Stimulated activated CD8-positive, alpha-beta memory T cell treated with anti-CD3 and anti-CD28 coated beads, Interleukin-7, amount 100 ng/mL, for 1 hour (primary cell): ENCODE measurements around the gene DHX35.

ENCODE experiments used
- DNase-seq, 2 donors: peaks; one replicate each; pipeline ENCODE4 v3.0.0-alpha.2; 2020; ENCODE audit warnings: low read depth in 2 of 2

DHX35 gene

DNA sequence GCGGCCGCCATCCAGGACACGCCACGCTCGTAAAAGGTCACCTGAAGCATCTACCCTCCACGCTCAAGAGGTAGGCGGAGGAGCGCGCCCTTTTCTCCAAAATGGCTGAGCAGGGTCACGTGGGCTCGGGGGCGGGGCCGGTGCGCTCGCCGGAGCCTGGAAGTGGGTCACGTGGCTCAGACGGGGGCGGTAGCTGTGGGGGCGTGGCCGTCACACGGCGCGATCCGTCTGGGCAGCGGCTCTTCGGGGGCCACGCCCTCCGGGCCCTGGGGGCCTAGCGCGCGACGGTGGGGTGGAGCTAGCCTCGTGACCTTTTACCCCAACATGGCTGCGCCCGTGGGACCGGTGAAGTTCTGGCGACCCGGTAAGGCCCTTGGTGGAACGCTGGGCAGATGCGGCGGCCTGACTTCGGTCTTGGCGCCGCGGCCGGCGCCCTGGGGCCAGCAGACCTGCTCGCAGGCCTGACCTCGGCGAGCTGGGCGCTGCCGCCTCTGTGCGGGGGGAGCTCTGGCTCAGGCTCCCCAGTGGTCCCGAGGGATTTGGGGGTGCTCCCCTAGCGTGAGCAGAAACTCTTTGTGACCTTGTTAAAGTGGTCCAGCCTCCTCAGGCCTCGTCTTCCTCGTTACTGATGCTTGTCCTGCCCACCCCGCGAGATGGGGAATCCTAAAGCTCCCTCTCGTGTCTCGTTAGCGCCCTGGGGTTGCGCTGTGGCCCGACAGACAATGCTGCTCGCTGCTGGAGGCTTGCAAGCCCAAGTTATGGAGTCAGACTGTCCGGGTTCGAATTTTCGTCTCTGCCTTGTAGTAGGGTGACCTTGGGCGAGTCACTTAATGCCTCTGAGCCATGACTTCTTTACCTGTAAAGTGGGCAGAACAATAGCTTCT is at the start of gene DHX35:
Gene DHX35 (plus strand): TSS at position 301 of the 884 bp plus-strand sequence. CDS start 24 bp downstream, at position 325.
- DNase-seq, result peak; percentile 96 to 98

GRCh38 chr20:38915355-38915754 is 46.8 kb upstream of the DHX35 start:
- no peak for DNase-seq

DNA sequence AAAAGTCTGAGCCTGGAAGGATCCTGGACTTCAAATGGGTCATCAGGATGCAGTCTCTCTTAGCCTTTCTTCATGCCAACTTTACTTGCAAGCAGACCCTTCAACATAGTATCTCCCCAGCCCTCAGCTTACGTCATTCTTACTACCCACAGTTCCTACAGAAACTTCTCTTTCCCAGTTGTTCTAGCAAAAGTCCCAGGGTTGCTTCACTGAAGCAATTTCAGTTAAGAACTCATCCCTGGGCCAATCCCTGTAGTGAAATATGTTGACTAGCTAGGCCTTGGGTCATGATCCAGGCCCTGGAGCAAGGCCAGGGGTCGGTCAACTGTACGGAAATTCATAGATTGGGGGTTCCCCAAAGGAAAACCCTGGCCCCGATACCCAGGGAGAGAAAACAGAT is 44.5 kb upstream of the DHX35 start:
- DNase-seq, result no peak

DNA sequence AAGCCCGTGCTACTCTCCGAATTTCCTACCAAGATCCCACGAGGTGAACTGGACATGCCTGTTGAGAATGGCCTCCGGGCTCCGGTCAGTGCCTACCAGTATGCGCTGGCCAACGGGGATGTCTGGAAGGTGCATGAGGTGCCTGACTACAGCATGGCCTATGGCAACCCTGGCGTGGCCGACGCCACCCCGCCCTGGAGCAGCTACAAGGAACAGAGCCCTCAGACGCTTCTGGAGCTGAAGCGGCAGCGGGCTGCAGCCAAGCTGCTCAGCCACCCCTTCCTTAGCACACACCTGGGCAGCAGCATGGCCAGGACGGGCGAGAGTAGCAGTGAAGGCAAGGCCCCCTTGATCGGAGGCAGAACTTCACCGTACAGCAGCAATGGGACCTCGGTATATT is 44.0 kb upstream of the DHX35 start:
- no peak for DNase-seq

GRCh38 chr20:38919683-38920082 is 42.5 kb upstream of the DHX35 start:
- no peak for DNase-seq

- no peak for DNase-seq
These were observed 41.7 kb upstream of the DHX35 start for GRCh38 chr20:38920411-38920810.

DNA sequence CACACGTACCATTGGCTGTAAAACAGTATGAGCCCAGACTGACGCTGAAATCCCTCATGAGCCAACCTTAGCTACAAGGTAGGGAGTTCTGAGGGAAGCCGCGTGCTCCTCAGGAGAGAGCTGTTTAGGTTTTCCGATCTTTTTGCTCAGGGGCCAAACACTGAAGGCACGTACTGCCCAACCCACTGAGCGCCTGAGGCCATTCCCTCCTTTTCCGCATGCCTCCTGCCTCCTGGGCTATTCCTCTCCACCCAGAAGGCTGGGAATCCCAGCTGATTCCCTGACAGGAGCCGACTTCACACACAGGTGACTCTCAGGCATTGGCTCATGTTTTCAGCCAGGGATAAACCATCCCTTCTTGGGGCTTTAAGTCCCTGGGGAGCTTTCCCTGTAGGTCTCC is 41.3 kb upstream of the DHX35 start:
- no peak for DNase-seq

GRCh38 chr20:38924718-38925117 is 37.4 kb upstream of the DHX35 start:
- no peak for DNase-seq

DNA sequence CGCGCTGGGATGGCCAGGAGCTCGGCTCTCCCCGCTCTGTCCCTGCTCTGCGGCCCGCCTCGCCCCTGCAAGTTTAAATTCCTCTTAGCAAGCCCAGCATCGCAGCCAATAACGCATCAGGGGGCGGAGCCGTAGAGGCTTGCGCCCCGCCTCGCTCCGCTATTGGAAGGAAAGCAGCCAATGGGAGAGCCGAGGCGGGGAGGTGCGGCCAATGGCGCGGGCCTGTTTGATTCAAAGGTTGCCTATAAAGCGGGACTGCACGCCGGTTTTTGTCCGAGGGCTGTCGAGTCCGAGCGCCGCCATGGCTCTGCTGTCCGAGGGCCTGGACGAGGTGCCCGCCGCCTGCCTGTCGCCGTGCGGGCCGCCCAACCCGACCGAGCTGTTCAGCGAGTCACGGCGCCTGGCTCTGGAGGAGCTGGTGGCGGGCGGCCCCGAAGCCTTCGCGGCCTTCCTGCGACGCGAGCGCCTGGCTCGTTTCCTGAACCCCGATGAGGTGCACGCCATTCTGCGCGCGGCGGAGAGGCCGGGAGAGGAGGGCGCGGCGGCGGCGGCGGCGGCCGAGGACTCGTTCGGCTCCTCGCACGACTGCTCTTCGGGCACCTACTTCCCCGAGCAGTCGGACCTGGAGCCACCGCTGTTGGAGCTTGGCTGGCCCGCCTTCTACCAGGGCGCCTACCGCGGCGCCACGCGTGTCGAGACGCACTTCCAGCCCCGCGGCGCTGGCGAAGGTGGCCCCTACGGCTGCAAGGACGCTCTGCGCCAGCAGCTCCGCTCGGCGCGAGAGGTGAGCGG is 35.8 kb upstream of the DHX35 start, which contains the start of gene FAM83D:
Gene FAM83D (plus strand): TSS at position 276 of the 792 bp plus-strand sequence. CDS start 26 bp downstream, at position 302.
- DNase-seq, result peak; percentile 78 to 79

DNA sequence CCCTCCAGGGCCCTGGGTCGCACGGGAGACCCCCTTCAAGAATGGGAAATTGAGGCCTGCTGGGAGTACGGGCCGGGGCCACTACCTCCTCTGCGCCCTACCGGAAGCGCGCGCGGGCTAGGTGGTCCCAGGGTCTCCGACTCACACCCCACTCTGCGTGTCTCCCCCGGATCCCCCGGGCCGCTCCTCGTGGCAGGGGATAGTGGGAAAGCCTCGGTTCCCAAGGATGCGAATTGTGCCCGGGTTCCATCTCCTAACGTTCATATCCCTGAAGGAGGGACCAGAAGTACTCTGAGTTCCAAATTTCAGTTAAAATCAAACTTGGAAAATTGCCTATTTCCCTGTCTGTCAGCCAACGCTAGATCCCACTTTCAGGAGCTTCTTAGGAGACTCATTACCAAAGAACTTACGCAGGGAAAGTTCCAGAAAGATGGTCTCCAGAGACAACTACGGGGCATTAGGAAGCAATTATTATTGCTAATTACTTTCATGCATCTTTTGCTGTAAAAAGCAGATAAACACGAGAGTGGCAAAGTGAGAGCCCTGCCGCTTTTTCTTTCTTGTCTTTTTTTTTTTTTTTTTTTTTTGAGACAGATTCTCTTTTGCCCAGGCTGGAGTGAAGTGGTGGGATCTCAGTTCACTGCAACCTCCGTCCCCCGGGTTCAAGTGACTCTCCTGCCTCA is 35.1 kb upstream of the DHX35 start:
- no peak for DNase-seq

DNA sequence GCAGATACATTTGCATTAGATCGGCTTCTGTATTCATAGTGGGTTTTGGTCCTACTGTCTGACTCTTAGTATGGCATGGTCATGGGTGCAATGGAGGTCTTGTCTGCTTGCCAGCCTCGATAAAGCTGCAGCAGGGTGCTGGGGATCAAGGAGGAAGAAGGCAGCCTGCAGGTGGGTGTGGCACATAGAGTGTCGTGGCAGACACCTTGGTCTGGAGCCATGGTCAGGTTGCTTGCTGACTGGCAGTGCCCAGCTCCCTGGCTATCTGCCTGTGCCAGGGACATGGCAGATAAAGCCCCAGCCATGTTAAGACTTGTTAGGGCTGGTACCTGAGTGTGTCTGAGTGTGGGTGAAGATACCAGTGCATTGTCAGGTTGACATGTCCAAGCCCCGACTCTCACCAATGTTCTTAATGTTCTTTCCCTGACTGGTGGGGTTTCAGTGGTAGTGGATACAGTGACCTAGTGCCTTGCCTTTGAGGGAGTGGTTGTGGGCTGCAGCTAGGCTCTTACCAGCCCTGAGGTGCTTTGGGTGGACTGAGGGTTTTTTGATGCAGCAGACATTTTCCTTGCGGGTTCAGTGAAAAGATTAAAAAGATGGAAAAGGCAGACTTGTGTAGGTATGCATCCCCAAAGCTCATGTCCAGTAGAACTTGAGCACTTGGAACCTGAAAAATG is 34.1 kb upstream of the DHX35 start:
- DNase-seq, result no peak

DNA sequence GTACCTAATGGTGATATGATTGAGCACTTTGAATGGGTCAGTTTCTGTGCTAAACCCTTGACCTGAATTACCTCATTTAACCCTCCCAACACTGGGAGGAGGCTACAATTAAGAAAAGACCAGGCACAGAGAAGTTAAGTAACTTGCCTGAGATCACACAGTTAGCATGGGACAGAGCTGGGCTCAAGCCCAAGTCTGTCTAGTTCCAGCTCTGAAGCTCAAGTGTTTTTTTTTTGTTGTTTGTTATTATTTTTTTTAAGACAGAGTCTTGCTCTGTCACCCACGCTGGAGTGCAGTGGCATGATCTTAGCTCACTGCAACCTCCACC is 31.9 kb upstream of the DHX35 start:
- no peak for DNase-seq

GRCh38 chr20:38931984-38932383 is 30.2 kb upstream of the DHX35 start:
- DNase-seq, result no peak

DNA sequence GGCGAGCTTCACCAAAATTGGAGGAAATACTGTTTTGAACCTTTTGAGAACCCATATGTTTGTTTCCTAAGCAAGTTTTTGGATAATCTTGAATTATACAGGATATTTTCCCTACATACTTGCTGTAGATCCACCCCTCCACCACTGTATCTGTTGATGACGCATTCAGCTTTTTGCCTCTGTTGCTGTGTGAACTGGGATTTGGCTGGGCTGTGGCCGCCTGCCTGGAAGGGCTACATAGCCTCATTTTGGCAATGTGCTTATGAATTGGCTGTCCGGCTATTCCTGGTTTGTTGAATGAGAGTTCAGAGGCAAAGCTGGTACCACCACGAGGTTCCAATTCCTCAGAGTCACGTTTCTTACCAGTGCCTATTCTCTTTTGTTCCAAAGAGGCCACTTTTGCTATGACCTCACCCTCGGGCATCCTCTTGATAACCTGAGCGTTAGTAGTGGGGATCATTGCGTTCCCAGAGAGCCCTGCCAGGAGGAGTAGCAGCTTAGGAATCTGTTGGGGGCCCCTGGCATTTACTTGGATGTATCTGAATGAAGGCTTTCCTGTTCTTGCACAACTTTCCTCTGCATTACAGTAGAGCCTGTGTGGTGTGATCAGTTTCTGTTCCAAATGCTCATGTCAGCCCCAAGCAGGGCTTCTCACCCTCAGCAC is 29.6 kb upstream of the DHX35 start:
- DNase-seq, result no peak

GRCh38 chr20:38934530-38934929 is 27.6 kb upstream of the DHX35 start:
- DNase-seq, result no peak

- DNase-seq, result no peak
These were observed 26.9 kb upstream of the DHX35 start for GRCh38 chr20:38935285-38935684.

- DNase-seq, result no peak
These were observed 26.2 kb upstream of the DHX35 start for GRCh38 chr20:38935967-38936407.

GRCh38 chr20:38937000-38937399 is 25.1 kb upstream of the DHX35 start:
- DNase-seq, result no peak

- DNase-seq, result no peak
These were observed 24.1 kb upstream of the DHX35 start for GRCh38 chr20:38937978-38938473.

DNA sequence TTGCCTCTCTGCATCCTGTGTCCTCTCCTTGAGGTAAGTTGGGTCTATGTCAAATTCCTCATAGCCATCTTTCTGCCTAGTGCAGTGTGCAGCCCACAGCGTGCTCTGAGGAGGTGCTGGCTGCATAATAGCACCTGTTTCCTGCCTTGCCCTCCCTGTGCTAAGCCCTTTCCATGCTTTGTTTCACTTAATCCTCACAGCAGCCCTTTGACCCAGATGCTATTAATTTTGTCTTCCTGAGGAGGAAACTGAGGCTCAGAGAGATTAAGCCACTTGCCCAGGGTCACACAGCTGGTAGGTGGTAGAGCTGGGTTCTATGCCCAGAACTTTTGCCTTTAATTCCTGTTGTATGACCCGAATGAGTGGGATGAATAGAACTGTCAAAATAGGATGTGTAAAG is 22.5 kb upstream of the DHX35 start:
- DNase-seq, result no peak

GRCh38 chr20:38940644-38941043 is 21.5 kb upstream of the DHX35 start:
- no peak for DNase-seq
